WTC11 (cell line): ENCODE measurements around the gene NLRC4.

Source experiments
- ATF2 ChIP-seq: sonication (generic); formaldehyde crosslinking; IDR thresholded peaks from 2 replicates; pipeline ENCODE4 v1.8.1; 2022; ENCODE audit warnings: low read depth, missing genetic modification reagents, borderline replicate concordance
- CREB1 ChIP-seq: sonication (generic); formaldehyde crosslinking; IDR thresholded peaks from 2 replicates; pipeline ENCODE4 v1.8.0; 2023; ENCODE audit warnings: mild to moderate bottlenecking, missing genetic modification reagents
- CREM ChIP-seq: sonication (generic); formaldehyde crosslinking; IDR thresholded peaks from 2 replicates; pipeline ENCODE4 v1.8.1; 2022; ENCODE audit warnings: mild to moderate bottlenecking, missing genetic modification reagents, moderate library complexity
- CTCF ChIP-seq: fragments of 200-600 bp; IDR thresholded peaks from 2 replicates; pipeline ENCODE4 v1.8.0; 2022; ENCODE audit warnings: antibody characterized with exemption
- ESRRA ChIP-seq: sonication (generic); formaldehyde crosslinking; IDR thresholded peaks from 2 replicates; pipeline ENCODE4 v1.8.1; 2022; ENCODE audit warnings: mild to moderate bottlenecking, missing genetic modification reagents, borderline replicate concordance
- GABPB1 ChIP-seq: sonication (generic); formaldehyde crosslinking; IDR thresholded peaks from 2 replicates; pipeline ENCODE4 v1.8.1; 2023; ENCODE audit warnings: mild to moderate bottlenecking, missing genetic modification reagents
- MAX ChIP-seq: sonication (generic); formaldehyde crosslinking; IDR thresholded peaks from 2 replicates; pipeline ENCODE4 v1.8.0; 2022; ENCODE audit warnings: mild to moderate bottlenecking, missing genetic modification reagents
- NR1H2 ChIP-seq: sonication (generic); formaldehyde crosslinking; IDR thresholded peaks from 2 replicates; pipeline ENCODE4 v1.9.0; 2021; ENCODE audit warnings: mild to moderate bottlenecking, moderate library complexity, missing genetic modification reagents
- SP1 ChIP-seq: sonication (generic); formaldehyde crosslinking; conservative IDR thresholded peaks from 2 replicates; pipeline ENCODE4 v1.8.1; 2022; ENCODE audit warnings: missing genetic modification reagents
- ZNF121 ChIP-seq: sonication (generic); formaldehyde crosslinking; IDR thresholded peaks from 2 replicates; pipeline ENCODE4 v1.8.0; 2023; ENCODE audit warnings: missing genetic modification reagents
- ZNF138 ChIP-seq: sonication (generic); formaldehyde crosslinking; conservative IDR thresholded peaks from 2 replicates; pipeline ENCODE4 v1.8.1; 2022; ENCODE audit warnings: mild to moderate bottlenecking, moderate library complexity, missing genetic modification reagents
- ZNF416 ChIP-seq: fragments of 250-450 bp; sonication (Bioruptor Pico); IDR thresholded peaks from 2 replicates; pipeline ENCODE4 v1.9.0; 2021; ENCODE audit warnings: mild to moderate bottlenecking, inconsistent platforms
- ZNF671 ChIP-seq: fragments of 250-450 bp; sonication (Bioruptor Pico); IDR thresholded peaks from 2 replicates; pipeline ENCODE4 v1.8.0; 2021; ENCODE audit warnings: mild to moderate bottlenecking
- TF ChIP-seq, protein P1 (sequence below): sonication (generic); formaldehyde crosslinking; conservative IDR thresholded peaks from 2 replicates; pipeline ENCODE4 v1.8.1; 2023; ENCODE audit warnings: mild to moderate bottlenecking, low read depth, missing genetic modification reagents, moderate library complexity

DNA sequence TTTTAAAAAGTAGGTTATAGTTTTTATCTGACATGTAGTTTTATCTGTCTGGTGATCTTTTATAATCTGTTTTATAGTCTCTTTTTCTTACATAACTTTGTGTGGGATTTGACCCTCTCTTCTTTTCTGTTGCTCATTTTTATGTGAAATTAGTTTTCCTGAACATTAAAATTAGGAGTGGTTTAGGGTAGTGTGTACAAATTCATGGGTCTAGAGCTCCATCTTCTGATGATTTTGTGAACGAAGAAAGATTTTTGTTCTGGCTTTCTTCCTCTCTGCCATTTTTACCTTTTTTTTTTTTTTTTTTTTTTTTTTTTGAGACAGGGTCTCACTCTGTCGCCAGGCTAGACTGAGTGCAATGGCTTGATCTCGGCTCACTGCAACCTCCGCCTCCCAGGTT, 52.4 kb downstream of the NLRC4 start:
- TF ChIP-seq MAX (CRISPR knock-in tag) (no peak), ZNF121 (CRISPR knock-in tag) (no peak), CTCF (no peak), CREM (no peak), SP1 (CRISPR knock-in tag) (no peak), CREB1 (CRISPR knock-in tag) (no peak), ESRRA (CRISPR knock-in tag) (no peak), ZNF138 (CRISPR knock-in tag) (no peak), ZNF671 (CRISPR knock-in tag) (no peak), GABPB1 (no peak), NR1H2 (CRISPR knock-in tag) (no peak), ATF2 (CRISPR knock-in tag) (no peak), ZNF416 (no peak)
- TF ChIP-seq, protein P1, sequence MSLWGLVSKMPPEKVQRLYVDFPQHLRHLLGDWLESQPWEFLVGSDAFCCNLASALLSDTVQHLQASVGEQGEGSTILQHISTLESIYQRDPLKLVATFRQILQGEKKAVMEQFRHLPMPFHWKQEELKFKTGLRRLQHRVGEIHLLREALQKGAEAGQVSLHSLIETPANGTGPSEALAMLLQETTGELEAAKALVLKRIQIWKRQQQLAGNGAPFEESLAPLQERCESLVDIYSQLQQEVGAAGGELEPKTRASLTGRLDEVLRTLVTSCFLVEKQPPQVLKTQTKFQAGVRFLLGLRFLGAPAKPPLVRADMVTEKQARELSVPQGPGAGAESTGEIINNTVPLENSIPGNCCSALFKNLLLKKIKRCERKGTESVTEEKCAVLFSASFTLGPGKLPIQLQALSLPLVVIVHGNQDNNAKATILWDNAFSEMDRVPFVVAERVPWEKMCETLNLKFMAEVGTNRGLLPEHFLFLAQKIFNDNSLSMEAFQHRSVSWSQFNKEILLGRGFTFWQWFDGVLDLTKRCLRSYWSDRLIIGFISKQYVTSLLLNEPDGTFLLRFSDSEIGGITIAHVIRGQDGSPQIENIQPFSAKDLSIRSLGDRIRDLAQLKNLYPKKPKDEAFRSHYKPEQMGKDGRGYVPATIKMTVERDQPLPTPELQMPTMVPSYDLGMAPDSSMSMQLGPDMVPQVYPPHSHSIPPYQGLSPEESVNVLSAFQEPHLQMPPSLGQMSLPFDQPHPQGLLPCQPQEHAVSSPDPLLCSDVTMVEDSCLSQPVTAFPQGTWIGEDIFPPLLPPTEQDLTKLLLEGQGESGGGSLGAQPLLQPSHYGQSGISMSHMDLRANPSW (CRISPR knock-in tag): no peak
